HL-60 (cell line): ENCODE measurements around the gene BRIX1.

ENCODE experiments used
- DNase-seq, 2 experiments: peaks; one replicate each; pipeline ENCODE4 v3.0.0-alpha.2; 2010 to 2020; ENCODE audit warnings: low read depth in 1 of 2, low spot score in 1 of 2
- H3K27ac ChIP-seq: fragments of 250-450 bp; sonication (Bioruptor Pico); replicated peaks from 2 replicates; pipeline ENCODE4 v1.5.1; 2020; ENCODE audit warnings: mild to moderate bottlenecking, moderate library complexity
- H3K27me3 ChIP-seq: fragments of 250-450 bp; sonication (Bioruptor Pico); 2 replicates; pipeline ENCODE4 v1.5.1; 2021; ENCODE audit warnings: mild to moderate bottlenecking, moderate library complexity; ENCODE audit not compliant: insufficient read depth, poor library complexity, severe bottlenecking
- H3K4me3 ChIP-seq: replicated peaks from 2 replicates; pipeline ENCODE4 v1.5.1; 2011; ENCODE audit warnings: mild to moderate bottlenecking, control low read depth, low read length; ENCODE audit not compliant: insufficient read depth
- CTCF ChIP-seq: IDR thresholded peaks from one replicate; pipeline ENCODE4 v1.5.1; 2011; ENCODE audit warnings: low read length, control low read depth, inconsistent platforms; ENCODE audit not compliant: insufficient read depth
- GABPA ChIP-seq: IDR thresholded peaks from 2 replicates; pipeline ENCODE4 v1.6.1; 2012; ENCODE audit warnings: low read depth
- POLR2AphosphoS5 ChIP-seq: IDR thresholded peaks from 2 replicates; pipeline ENCODE4 v1.6.1; 2012; ENCODE audit warnings: low read depth
- REST ChIP-seq: IDR thresholded peaks from 2 replicates; pipeline ENCODE4 v1.6.1; 2012; ENCODE audit warnings: low read depth; ENCODE audit not compliant: insufficient replicate concordance
- SPI1 ChIP-seq: IDR thresholded peaks from 2 replicates; pipeline ENCODE4 v1.6.1; 2012; ENCODE audit warnings: low read depth, mild to moderate bottlenecking, borderline replicate concordance

The BRIX1 gene

GRCh38 chr5:34929720-34930461, 14.4 kb downstream of the BRIX1 start:
- DNase-seq, result peak; percentile 58 to 83
- H3K4me3 ChIP-seq, result peak overlapping the region; percentile 84
- peak overlapping the region; percentile 92 for H3K27ac ChIP-seq
- no peaks in the 10 kb centered on the region for H3K27me3 ChIP-seq
- TF ChIP-seq CTCF (no peak), REST (peak; percentile 9), GABPA (no peak), SPI1 (no peak), POLR2AphosphoS5 (0 out of 2 replicates have a peak, but pooled peaks have one; percentile 7)

GRCh38 chr5:34930462-34930844, 14.9 kb downstream of the BRIX1 start:
- Histone ChIP-seq H3K4me3 (peak overlapping the region; percentile 84), H3K27me3 (no peaks in the 10 kb centered on the region), H3K27ac (peak overlapping the region; percentile 92)
- TF ChIP-seq GABPA (no peak), POLR2AphosphoS5 (no peak), SPI1 (no peak), CTCF (no peak), REST (no peak)
- no peak for DNase-seq

- Histone ChIP-seq H3K4me3 (peak overlapping the region; percentile 84), H3K27ac (peak overlapping the region; percentile 92), H3K27me3 (no peaks in the 10 kb centered on the region)
- TF ChIP-seq GABPA (no peak), REST (no peak), POLR2AphosphoS5 (no peak), SPI1 (no peak), CTCF (no peak)
- no peak for DNase-seq
These were observed 15.4 kb downstream of the BRIX1 start for GRCh38 chr5:34930870-34931269.
